Skin of body (tissue), 2 donors: ENCODE results near the gene CACNA2D4. TPM values are rescaled to one million over a fixed set of nuclear protein-coding genes. Genes with fewer than 3 reads are reported as not detected.

Experiments
- DNase-seq: peaks from one replicate; lab custom pipeline; 2025; lab: John Stamatoyannopoulos, UW
- total RNA-seq: library from RNA; depleted of rRNA; stranded (reverse); fragments of >200 nt; gene quantifications from one replicate; pipeline ENCODE4 v1.2.3, GENCODE V29; 2014

CACNA2D4 gene
- total RNA-seq, 1 donor from 2014 or later: 1.9 TPM

DNA sequence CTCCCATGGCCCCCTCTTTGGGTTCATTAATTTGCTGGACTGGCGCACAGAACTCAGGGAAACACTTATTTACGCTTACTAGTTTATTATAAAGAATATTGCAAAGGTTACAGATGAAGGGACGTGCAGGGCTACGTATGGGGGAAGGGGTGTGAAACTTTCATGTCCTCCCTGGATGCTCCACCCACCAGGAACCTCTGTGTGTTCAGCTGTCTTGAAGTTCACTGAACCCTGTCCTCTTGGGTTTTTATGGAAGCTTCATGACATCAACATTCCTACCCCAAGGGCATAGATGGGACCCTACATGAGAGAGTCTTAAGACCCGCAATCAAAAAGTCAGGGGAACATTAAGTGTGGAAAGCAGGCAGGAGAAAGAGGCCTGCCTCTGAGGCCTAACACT lies 169.4 kb downstream of the CACNA2D4 start:
- DNase-seq: no peak

DNA sequence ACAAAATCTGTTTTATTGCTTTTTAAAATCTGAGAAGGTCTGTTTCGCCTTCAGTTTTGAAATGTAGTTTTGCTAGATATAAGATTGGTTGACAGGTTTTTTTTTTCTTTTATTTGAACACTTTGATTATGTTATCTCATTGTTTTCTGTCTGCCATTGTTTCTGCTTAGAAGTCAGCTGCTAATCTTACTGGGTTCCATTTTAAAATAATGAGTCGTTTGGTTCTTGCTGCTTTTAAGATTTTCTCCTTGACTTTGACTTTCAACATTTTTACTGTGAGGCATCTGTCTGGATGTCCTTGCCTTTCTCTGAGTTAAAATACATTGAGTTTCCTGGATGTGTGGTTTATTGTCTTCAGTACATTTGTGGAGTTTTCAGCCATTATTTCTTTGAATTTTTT lies 170.8 kb downstream of the CACNA2D4 start:
- no peak for DNase-seq

DNA sequence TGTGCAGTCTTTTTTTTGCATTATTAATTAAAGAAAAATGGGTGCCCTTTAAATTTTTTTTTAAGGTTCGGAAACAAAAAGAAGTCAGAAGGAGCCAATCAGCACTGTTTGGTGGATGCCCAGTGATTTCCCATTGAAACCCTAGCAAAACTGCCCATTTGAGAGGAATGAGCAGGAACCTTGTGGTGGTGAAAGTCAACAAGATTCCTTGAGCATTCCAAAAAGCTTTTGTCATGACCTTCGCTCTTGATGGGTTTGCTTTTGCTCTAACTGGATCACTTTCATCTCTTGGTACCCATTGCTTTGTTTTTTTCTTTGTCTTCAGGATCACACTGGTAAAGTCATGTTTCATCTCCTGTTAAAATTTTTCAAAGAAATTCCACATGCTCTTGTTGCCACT lies 173.5 kb downstream of the CACNA2D4 start:
- no peak for DNase-seq

Other genes with a start within 250 kb of the CACNA2D4 start
- 68.0 TPM for gene ADIPOR2, start 227.6 kb downstream of the CACNA2D4 start, total RNA-seq
- gene LRTM2, start 98.1 kb downstream of the CACNA2D4 start, total RNA-seq: 0.20 TPM
- gene DCP1B, start 85.8 kb upstream of the CACNA2D4 start, total RNA-seq: 5.7 TPM
- gene CACNA1C, start 134.3 kb upstream of the CACNA2D4 start, total RNA-seq: 4.3 TPM